NCI-H460 (cell line): ENCODE data around the gene GPR18. TPM values are rescaled to one million over a fixed set of nuclear protein-coding genes. Genes with fewer than 3 reads are reported as not detected.
"Not testable (repeated sequence)": the region's sequence is repeated elsewhere in the genome, so short reads cannot be mapped to it uniquely, and the experiment has no call there.

Experiments
- DNase-seq: peaks from one replicate; pipeline ENCODE4 v3.0.0-alpha.2; 2016; ENCODE audit warnings: low read depth; ENCODE audit errors: extremely low read depth
- small RNA-seq, 2 experiments: library from RNA; depleted of rRNA; stranded (forward); fragments of <200 nt; gene quantifications; one replicate each; pipeline ENCODE3, GENCODE V24; 2014
- total RNA-seq: library from RNA; depleted of rRNA; stranded (reverse); fragments of >200 nt; shearing (Covaris generic); gene quantifications from 2 replicates; pipeline ENCODE4 v1.2.3, GENCODE V29; 2014; rRNA removed

GPR18 gene
- total RNA-seq, 1 experiment from 2014 or later, result not detected

DNA sequence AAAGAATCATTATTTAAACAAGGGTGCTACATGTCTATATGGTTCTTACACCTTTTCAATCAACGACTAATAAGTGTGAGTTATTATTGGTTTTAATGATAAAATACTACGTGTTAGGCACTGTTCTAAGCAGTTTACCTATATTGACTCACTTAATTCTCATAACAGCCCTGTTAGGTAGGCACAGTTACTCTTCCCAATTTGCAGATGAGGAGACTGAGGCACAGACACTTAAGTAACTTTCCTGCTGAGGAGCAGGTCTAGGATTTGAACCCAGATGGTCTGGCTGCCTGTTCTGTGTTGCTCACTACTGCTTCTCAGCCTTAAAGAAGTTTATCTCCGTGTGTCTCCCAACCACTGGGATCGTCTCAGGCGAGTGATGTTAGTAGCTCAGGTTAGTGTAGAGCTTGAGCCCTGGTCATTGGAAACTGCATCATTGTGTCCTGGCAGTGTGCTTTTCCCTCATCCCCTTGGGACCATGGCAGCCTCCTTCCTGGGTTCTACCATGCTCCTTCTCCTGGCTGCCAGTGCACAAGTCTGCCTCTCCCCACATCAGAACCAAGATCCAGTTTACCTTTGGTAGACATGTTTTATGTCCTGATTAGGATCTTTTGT lies 46.7 kb downstream of the GPR18 start:
- DNase-seq, result no peak

DNA sequence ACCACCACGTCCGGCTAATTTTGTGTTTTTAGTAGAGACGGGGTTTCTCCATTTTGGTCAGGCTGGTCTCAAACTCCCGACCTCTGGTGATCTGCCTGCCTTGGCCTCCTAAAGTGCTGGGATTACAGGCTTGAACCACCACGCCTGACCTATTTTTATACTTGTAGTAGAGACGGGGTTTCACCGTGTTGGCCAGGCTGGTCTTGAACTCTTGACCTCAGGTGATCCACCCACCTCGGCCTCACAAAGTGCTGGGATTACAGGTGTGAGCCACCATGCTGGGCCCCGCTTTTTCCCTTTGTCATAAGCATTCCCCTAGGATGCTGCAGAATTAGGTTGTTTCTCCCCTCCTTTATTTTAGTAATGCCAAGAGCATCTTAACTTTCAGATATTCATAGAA lies 47.6 kb downstream of the GPR18 start:
- DNase-seq, result not testable (repeated sequence)

DNA sequence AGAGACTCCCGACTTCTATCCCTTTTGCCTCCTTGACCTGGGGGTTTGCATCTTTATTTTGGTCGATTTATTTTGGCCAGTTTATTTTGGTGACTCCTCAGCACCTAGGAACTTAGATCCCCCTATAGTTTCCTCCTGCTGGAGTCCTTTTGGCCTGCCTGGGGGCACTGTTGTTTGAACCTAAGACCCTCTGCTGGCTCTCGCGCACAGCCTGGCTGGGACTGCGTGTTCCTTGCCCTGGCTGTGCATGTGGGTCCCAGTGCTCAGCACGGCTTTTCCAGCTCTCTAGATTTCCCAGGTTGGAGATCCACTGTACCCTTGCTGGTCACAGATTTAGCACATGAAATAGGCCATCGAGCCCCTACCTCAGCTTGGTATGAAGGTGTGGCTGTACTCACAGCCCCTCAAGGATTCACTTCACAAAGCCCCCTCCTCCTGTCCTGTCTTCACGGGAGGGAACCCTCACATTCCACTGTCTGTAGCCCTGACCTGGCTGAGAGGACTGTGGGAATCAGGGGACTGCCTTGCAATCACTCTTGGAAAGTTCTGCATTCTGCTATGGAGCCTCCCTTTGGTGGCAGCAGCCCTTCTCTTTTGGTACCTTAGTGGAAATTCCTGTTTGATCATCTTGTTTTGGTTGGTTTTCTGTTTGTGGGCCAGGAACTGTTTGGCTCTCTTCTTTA lies 49.2 kb downstream of the GPR18 start:
- no peak for DNase-seq

- DNase-seq, result no peak
Observed at GRCh38 chr13:99208185-99208584, 50.0 kb downstream of the GPR18 start.

DNA sequence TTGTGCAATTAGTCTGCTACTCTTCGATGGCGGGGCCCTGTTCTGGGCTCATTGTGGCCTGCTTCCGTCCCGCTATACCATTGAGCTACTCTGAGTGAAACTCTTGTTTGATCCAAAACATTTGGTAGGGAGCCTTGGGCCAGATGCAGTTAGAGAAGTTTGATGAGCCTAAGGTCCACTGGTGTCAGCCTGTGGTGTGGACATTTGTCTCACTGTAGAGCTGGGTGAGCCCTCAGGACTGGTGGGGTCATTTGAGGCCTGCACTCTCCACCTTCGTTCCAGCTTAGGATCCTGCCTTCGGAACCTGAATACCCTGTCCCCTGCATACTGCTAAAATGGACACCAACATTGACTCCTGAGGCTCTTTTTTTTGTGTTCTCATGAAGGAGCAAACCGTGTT lies 50.7 kb downstream of the GPR18 start:
- DNase-seq, result no peak

GRCh38 chr13:99206873-99207272 lies 51.3 kb downstream of the GPR18 start:
- DNase-seq, result no peak

GRCh38 chr13:99206226-99206625 lies 52.0 kb downstream of the GPR18 start:
- DNase-seq, result no peak

- DNase-seq, result no peak
Observed at GRCh38 chr13:99205621-99206220, 52.5 kb downstream of the GPR18 start.

Small RNA genes lying within 50 kb of the gene (small RNA-seq; reads per million reads assigned to genes)
- 0.04 to 2.1 reads per million in 2 experiments for gene RN7SKP9

Other genes starting within 250 kb of the GPR18 start
- gene UBAC2, start 57.5 kb downstream of the GPR18 start, total RNA-seq, result 41.9 and 43.0 TPM in 2 replicates
- 0.14 and 0.30 TPM in 2 replicates for gene GPR183, start 49.0 kb upstream of the GPR18 start, total RNA-seq
- gene TM9SF2, start 243.1 kb upstream of the GPR18 start, total RNA-seq, result 111 and 112 TPM in 2 replicates